Upper lobe of left lung (tissue), 4 donors: ENCODE measurements around the gene KRTAP5-11.
"Not testable (repeated sequence)": the region's sequence is repeated elsewhere in the genome, so short reads cannot be mapped to it uniquely, and the experiment has no call there.

Source experiments
- CTCF ChIP-seq, 6 experiments: fragments of 450-650 bp in 4 of 6; fragments of 200-600 bp in 2 of 6; sonication (generic) in 2 of 6; IDR thresholded peaks; one replicate each; pipeline ENCODE4 v1.5.1; 2016 to 2019; ENCODE audit warnings: antibody characterized with exemption in 6 of 6
- POLR2A ChIP-seq, 4 donors: fragments of 450-650 bp; IDR thresholded peaks; one replicate each; pipeline ENCODE4 v1.5.1; 2016 to 2017; ENCODE audit warnings: antibody characterized with exemption in 4 of 4, mild to moderate bottlenecking in 2 of 4
- POLR2AphosphoS5 ChIP-seq, 2 donors: sonication (generic); formaldehyde crosslinking; IDR thresholded peaks; one replicate each; pipeline ENCODE4 v1.5.1; 2017; ENCODE audit warnings: antibody characterized with exemption in 2 of 2

- not testable (repeated sequence) for TF ChIP-seq CTCF, POLR2AphosphoS5, POLR2A (IDR thresholded peaks at IDR 0.05)
These were observed 42.7 kb downstream of the KRTAP5-11 start for GRCh38 chr11:71539971-71540370.
